Right ventricle myocardium inferior (tissue), 1 donor: ENCODE measurements around the gene DLX2. TPM values are rescaled to one million over a fixed set of nuclear protein-coding genes. Genes with fewer than 3 reads are reported as not detected.

ENCODE experiments used
- ATAC-seq: fragments of 200-7000 bp; cut with Tn5 transposase; one replicate; pipeline ENCODE4 v1.9.1; 2020; ENCODE audit warnings: mild to moderate bottlenecking, moderate library complexity
- DNase-seq: peaks from one replicate; pipeline ENCODE4 v3.0.0; 2021; ENCODE audit errors: missing footprints
- intact Hi-C: fragments of 100-400 bp; cut with DNase I; formaldehyde crosslinking; loops from one replicate; pipeline ENCODE4 v1.11.0; 2022
- total RNA-seq: library from RNA; stranded (reverse); fragmentation: NEBNext Ultra II Directional; extraction: Animal tissue kit (Norgen Biotek cat#: 25700); gene quantifications from one replicate; pipeline ENCODE4 v1.2.1, GENCODE V29; 2021
- donor health status: DM: no; HTN: yes; CAD: no; lungs with severe emphysema.

DLX2 gene
- total RNA-seq, 1 donor from 2014 or later = not detected

- ATAC-seq (no peak), DNase-seq (no peak)
- intact Hi-C loops = loop anchor here (10.0 kb wide), 3 partner anchors 325 to 535 kb away; no protein-coding TSS in a partner anchor
Measured at GRCh38 chr2:172109988-172110811, 7.5 kb upstream of the DLX2 start.

GRCh38 chr2:172109256-172109987, 6.7 kb upstream of the DLX2 start:
- DNase-seq (no peak), ATAC-seq (no peak)
- intact Hi-C loops = loop anchor here (10.0 kb wide), 1 partner anchor 535 kb away; no protein-coding TSS in a partner anchor

GRCh38 chr2:172108587-172108930, 5.9 kb upstream of the DLX2 start:
- DNase-seq = no peak
- ATAC-seq = no peak
- intact Hi-C loops = loop anchor here (10.0 kb wide), 1 partner anchor 534 kb away; no protein-coding TSS in a partner anchor

GRCh38 chr2:172107690-172108586, 5.2 kb upstream of the DLX2 start:
- intact Hi-C loops = loop anchor here (10.0 kb wide), 1 partner anchor 533 kb away; no protein-coding TSS in a partner anchor
- ATAC-seq = no peak
- DNase-seq = no peak

- ATAC-seq (peak; percentile 27), DNase-seq (no peak)
- intact Hi-C loops = loop anchor here (10.0 kb wide), 1 partner anchor 532 kb away; no protein-coding TSS in a partner anchor
Measured at GRCh38 chr2:172106108-172106961, 3.6 kb upstream of the DLX2 start.

GRCh38 chr2:172105471-172106107, 2.9 kb upstream of the DLX2 start:
- DNase-seq (no peak), ATAC-seq (no peak)
- intact Hi-C loops = loop anchor here (10.0 kb wide), 1 partner anchor 531 kb away; no protein-coding TSS in a partner anchor

- no peak for ATAC-seq
- intact Hi-C loops = loop anchor here (5.0 to 10.0 kb wide), 3 partner anchors 291 to 529 kb away; no protein-coding TSS in a partner anchor
- DNase-seq = peak; percentile 91
Measured at GRCh38 chr2:172103471-172104272, 972 bp upstream of the DLX2 start.

- DNase-seq (no peak), ATAC-seq (no peak)
- intact Hi-C loops = loop anchor here (5.0 to 10.0 kb wide), 3 partner anchors 290 to 527 kb away; no protein-coding TSS in a partner anchor
Measured at GRCh38 chr2:172101821-172102390, 794 bp downstream of the DLX2 start.

- DNase-seq (no peak), ATAC-seq (no peak)
- intact Hi-C loops = loop anchor here (5.0 to 10.0 kb wide), 3 partner anchors 289 to 526 kb away; no protein-coding TSS in a partner anchor
Measured at GRCh38 chr2:172100935-172101820, 1.5 kb downstream of the DLX2 start.

GRCh38 chr2:172100080-172100934, 2.4 kb downstream of the DLX2 start:
- DNase-seq = no peak
- ATAC-seq = no peak
- intact Hi-C loops = loop anchor here (5.0 to 10.0 kb wide), 3 partner anchors 288 to 526 kb away; no protein-coding TSS in a partner anchor

- ATAC-seq (no peak), DNase-seq (no peak)
- intact Hi-C loops = loop anchor here (5.0 to 10.0 kb wide), 3 partner anchors 287 to 525 kb away; no protein-coding TSS in a partner anchor
Measured at GRCh38 chr2:172099472-172100079, 3.1 kb downstream of the DLX2 start.

GRCh38 chr2:172098650-172099471, 3.8 kb downstream of the DLX2 start:
- ATAC-seq (no peak), DNase-seq (no peak)
- intact Hi-C loops = no loop called here

GRCh38 chr2:172098287-172098649, 4.4 kb downstream of the DLX2 start:
- intact Hi-C loops = no loop called here
- ATAC-seq = no peak
- DNase-seq = no peak
